Heart right ventricle (tissue), 16 donors: ENCODE results near the gene CIT. TPM values are rescaled to one million over a fixed set of nuclear protein-coding genes. Genes with fewer than 3 reads are reported as not detected.

Experiments
- ATAC-seq, 8 donors: fragments of 200-7000 bp; cut with Tn5 transposase; one replicate each; pipeline ENCODE4 v1.9.1; 2020; ENCODE audit warnings: mild to moderate bottlenecking in 8 of 8, moderate library complexity in 8 of 8, moderate number of reproducible peaks in 1 of 8
- DNase-seq, 2 donors: peaks; one replicate each; pipeline ENCODE4 v3.0.0-alpha.2; 2020
- H3K27ac ChIP-seq, 10 donors: fragments of 200-600 bp; sonication (generic) in 2 of 10; one replicate each; pipeline versions ENCODE4 v1.5.0 to v1.8.0; 2020 to 2022; ENCODE audit warnings: mild to moderate bottlenecking in 3 of 10
- H3K27me3 ChIP-seq, 7 donors: fragments of 200-600 bp; one replicate each; pipeline ENCODE4 v1.8.0; 2021 to 2022; ENCODE audit warnings: mild to moderate bottlenecking in 2 of 7
- H3K36me3 ChIP-seq, 9 donors: fragments of 200-600 bp; sonication (generic) in 1 of 9; one replicate each; pipeline versions ENCODE4 v1.5.0 to v1.8.0; 2020 to 2022; ENCODE audit warnings: mild to moderate bottlenecking in 2 of 9
- H3K4me1 ChIP-seq, 9 donors: fragments of 200-600 bp; sonication (generic) in 1 of 9; one replicate each; pipeline versions ENCODE4 v1.5.0 to v1.8.0; 2020 to 2022; ENCODE audit warnings: mild to moderate bottlenecking in 4 of 9
- H3K4me3 ChIP-seq, 10 donors: fragments of 200-600 bp; sonication (generic) in 2 of 10; one replicate each; pipeline versions ENCODE4 v1.5.0 to v1.8.0; 2020 to 2022; ENCODE audit warnings: mild to moderate bottlenecking in 7 of 10, moderate library complexity in 2 of 10
- H3K9me3 ChIP-seq, 11 donors: fragments of 200-600 bp in 10 of 11; sonication (generic) in 2 of 11; one replicate each; pipeline versions ENCODE4 v1.5.0 to v1.8.0; 2013 to 2022; ENCODE audit warnings: mild to moderate bottlenecking in 2 of 11, control low read depth in 1 of 11, moderate library complexity in 1 of 11
- WGBS, 2 donors: extraction: QIAGEN DNeasy Blood & Tissue Kit; methylation state at CpG; one replicate each; pipeline ENCODE4 v1.1.7; 2013; ENCODE audit warnings: inconsistent platforms in 1 of 2; 5-methylcytosine and 5-hydroxymethylcytosine counted together
- intact Hi-C, 10 donors: fragments of 100-400 bp; cut with DNase I; formaldehyde crosslinking; loops; one replicate each; pipeline versions ENCODE4 v1.11.1 to v1.14.2; 2022
- polyA plus RNA-seq, 2 donors: library from polyadenylated mRNA; stranded (reverse); fragments of 200-250 nt; gene quantifications; one replicate each; pipeline ENCODE4 v1.2.3, GENCODE V29; 2013
- total RNA-seq, 10 donors: library from RNA; stranded (reverse); fragmentation: NEBNext Ultra II Directional in 3 of 10; extraction: Animal tissue kit (Norgen Biotek cat#: 25700) in 3 of 10; gene quantifications; one replicate each; pipeline versions ENCODE4 v1.2.1 to v1.2.4, GENCODE V29; 2021 to 2023
- TF ChIP-seq, protein P1 (sequence below), 9 donors: fragments of 200-600 bp; sonication (generic) in 2 of 9; IDR thresholded peaks; one replicate each; pipeline versions ENCODE4 v1.5.0 to v1.8.0; 2021 to 2022; ENCODE audit warnings: antibody characterized with exemption in 9 of 9, mild to moderate bottlenecking in 5 of 9, moderate library complexity in 1 of 9
- donor health status: Arrhythmogenic right ventricular cardiomyopathy.
- donor health status: ischemic (EF 13 %, LVEDD 7.1; RV severe dilation, severe dysfunction).
- donor health status: healthy with polysubstance abuse.
- donor health status: DM: no; HTN: yes; CAD: no.
- donor health status: DM: no; HTN: no; CAD: no.
- donor health status: ischemic (EF 25% LVEDD 6.9; RV normal size, moderate dysfunction).
- donor health status: ischemic (EF 25% LVEDD 5.7; RV mildly dilated, moderate dysfunction).
- donor health status: healthy.
- donor health status: DM: yes; HTN: yes; CAD: no.
- donor health status: Ischemic cardiomyopathy.
- donor health status: ischemic (EF 35%, LVEDD 5.7; RV mildly dilated, moderate dysfunction).
- donor health status: nonischemic (EF 11% LVEDD 7.7; RV severe dilation, severe dysfunction).
- donor health status: DM: yes; HTN: yes; CAD: no.
- donor health status: PGD.
- donor health status: ischemic (EF 29% LVEDD 5.4; RV normal size, mild dysfunction).
- donor health status: nonischemic (EF 23%, LVEDD 6.1; RV moderate dilation, normal function).

Gene CIT
- total and polyA plus RNA-seq, 12 donors: 0.20 to 7.0 (median 0.92) TPM

GRCh38 chr12:119827760-119828159 lies 49.4 kb downstream of the CIT start:
- DNase-seq: no peak
- 94 to 98% methylated on average over 1 of the region's 1 CpG for WGBS, 2 donors
- no peak overlapping the region for H3K27ac ChIP-seq
- no peaks in the 10 kb centered on the region for H3K4me1 ChIP-seq
- TF ChIP-seq, protein P1, sequence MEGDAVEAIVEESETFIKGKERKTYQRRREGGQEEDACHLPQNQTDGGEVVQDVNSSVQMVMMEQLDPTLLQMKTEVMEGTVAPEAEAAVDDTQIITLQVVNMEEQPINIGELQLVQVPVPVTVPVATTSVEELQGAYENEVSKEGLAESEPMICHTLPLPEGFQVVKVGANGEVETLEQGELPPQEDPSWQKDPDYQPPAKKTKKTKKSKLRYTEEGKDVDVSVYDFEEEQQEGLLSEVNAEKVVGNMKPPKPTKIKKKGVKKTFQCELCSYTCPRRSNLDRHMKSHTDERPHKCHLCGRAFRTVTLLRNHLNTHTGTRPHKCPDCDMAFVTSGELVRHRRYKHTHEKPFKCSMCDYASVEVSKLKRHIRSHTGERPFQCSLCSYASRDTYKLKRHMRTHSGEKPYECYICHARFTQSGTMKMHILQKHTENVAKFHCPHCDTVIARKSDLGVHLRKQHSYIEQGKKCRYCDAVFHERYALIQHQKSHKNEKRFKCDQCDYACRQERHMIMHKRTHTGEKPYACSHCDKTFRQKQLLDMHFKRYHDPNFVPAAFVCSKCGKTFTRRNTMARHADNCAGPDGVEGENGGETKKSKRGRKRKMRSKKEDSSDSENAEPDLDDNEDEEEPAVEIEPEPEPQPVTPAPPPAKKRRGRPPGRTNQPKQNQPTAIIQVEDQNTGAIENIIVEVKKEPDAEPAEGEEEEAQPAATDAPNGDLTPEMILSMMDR (IDR thresholded peaks at IDR 0.05): no peak
- no peak for ATAC-seq
- H3K36me3 ChIP-seq: peaks cover 0 to 10% (median 0%) of the 10 kb centered on the region in 9 donors
- peaks cover 0 to 11% (median 0%) of the 10 kb centered on the region in 11 donors for H3K9me3 ChIP-seq
- H3K4me3 ChIP-seq: no peak overlapping the region
- intact Hi-C loops: no loop called here
- H3K27me3 ChIP-seq: no peaks in the 10 kb centered on the region

GRCh38 chr12:119826661-119827445 lies 50.3 kb downstream of the CIT start:
- no peak for ATAC-seq

GRCh38 chr12:119825262-119825661 lies 51.9 kb downstream of the CIT start:
- ATAC-seq: no peak
- WGBS, 2 donors: 91 to 92% methylated on average over 7 of the region's 7 CpGs

More at GRCh38 chr12:119826661-119827445, 50.3 kb downstream of the CIT start:
- TF ChIP-seq, protein P1 (IDR thresholded peaks at IDR 0.05): no peak
- Histone ChIP-seq H3K4me1 (no peaks in the 10 kb centered on the region), H3K36me3 (peaks cover 0 to 19% (median 0%) of the 10 kb centered on the region in 9 donors), H3K27ac (no peak overlapping the region), H3K9me3 (peaks cover 0 to 11% (median 0%) of the 10 kb centered on the region in 11 donors), H3K4me3 (no peak overlapping the region), H3K27me3 (no peaks in the 10 kb centered on the region)
- WGBS, 2 donors: 96 to 97% methylated on average over 6 of the region's 6 CpGs
- intact Hi-C loops: no loop called here
- DNase-seq: no peak

DNA sequence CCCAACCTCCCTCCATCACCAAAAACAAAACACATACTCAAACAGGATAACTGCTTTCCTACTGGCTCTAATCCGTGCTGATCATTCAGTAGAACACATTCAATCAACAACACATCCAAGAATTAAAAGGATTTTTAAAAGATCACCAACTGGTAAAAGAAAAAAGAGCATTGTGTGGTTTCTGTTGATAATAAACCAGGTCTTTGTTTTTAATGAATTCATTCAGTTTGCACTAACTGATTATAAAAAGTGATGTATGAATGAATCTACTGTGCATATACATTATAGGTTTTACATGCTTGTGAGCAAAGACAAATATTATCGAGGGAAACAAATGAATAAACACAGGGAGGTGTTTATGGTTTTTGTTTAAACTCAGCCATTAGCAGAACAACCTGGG lies 55.1 kb downstream of the CIT start:
- no peak overlapping the region for H3K27ac ChIP-seq
- H3K27me3 ChIP-seq: no peaks in the 10 kb centered on the region
- no peak overlapping the region for H3K4me3 ChIP-seq
- no peaks in the 10 kb centered on the region for H3K9me3 ChIP-seq
- TF ChIP-seq, protein P1 (IDR thresholded peaks at IDR 0.05): no peak
- no peaks in the 10 kb centered on the region for H3K4me1 ChIP-seq
- peaks cover 0 to 23% (median 0%) of the 10 kb centered on the region in 9 donors for H3K36me3 ChIP-seq
- 89 to 92% methylated on average over 2 of the region's 2 CpGs for WGBS, 2 donors
- ATAC-seq (no peak), DNase-seq (no peak)
- intact Hi-C loops: no loop called here

More at GRCh38 chr12:119825262-119825661, 51.9 kb downstream of the CIT start:
- TF ChIP-seq, protein P1 (IDR thresholded peaks at IDR 0.05): no peak
- H3K9me3 ChIP-seq: peaks cover 0 to 11% (median 0%) of the 10 kb centered on the region in 11 donors
- no peak overlapping the region for H3K4me3 ChIP-seq
- no peak for DNase-seq
- intact Hi-C loops: no loop called here
- no peak overlapping the region for H3K27ac ChIP-seq
- peaks cover 0 to 19% (median 0%) of the 10 kb centered on the region in 9 donors for H3K36me3 ChIP-seq
- H3K27me3 ChIP-seq: no peaks in the 10 kb centered on the region
- no peaks in the 10 kb centered on the region for H3K4me1 ChIP-seq
